Nephron progenitor cell (in vitro differentiated cells): ENCODE results near the gene LAMA4.

Experiments used
- DNase-seq: peaks from one replicate; pipeline ENCODE4 v3.0.0; 2021
- H3K27ac Mint-ChIP-seq: 2 replicates; pipeline ENCODE4 v1.8.0; 2021; ENCODE audit warnings: mild to moderate bottlenecking, moderate library complexity, mixed read lengths
- H3K27me3 Mint-ChIP-seq: 2 replicates; pipeline ENCODE4 v1.8.0; 2021; ENCODE audit warnings: mild to moderate bottlenecking, low read depth, mixed read lengths; ENCODE audit not compliant: poor library complexity
- H3K36me3 Mint-ChIP-seq: 2 replicates; pipeline ENCODE4 v1.8.0; 2021; ENCODE audit warnings: low read depth, mixed read lengths
- H3K4me1 Mint-ChIP-seq: 2 replicates; pipeline ENCODE4 v1.8.0; 2021; ENCODE audit warnings: mixed read lengths
- H3K4me3 Mint-ChIP-seq: 2 replicates; pipeline ENCODE4 v1.8.0; 2021; ENCODE audit warnings: mild to moderate bottlenecking, moderate library complexity, mixed read lengths
- H3K9me3 Mint-ChIP-seq: 2 replicates; pipeline ENCODE4 v1.8.0; 2021; ENCODE audit warnings: mild to moderate bottlenecking, moderate library complexity, mixed read lengths
- TF ChIP-seq, protein P1 (sequence below): fragments of 200-600 bp; sonication (generic); IDR thresholded peaks from 2 replicates; pipeline ENCODE4 v1.5.0; 2021; ENCODE audit warnings: antibody characterized with exemption

Gene LAMA4

DNA sequence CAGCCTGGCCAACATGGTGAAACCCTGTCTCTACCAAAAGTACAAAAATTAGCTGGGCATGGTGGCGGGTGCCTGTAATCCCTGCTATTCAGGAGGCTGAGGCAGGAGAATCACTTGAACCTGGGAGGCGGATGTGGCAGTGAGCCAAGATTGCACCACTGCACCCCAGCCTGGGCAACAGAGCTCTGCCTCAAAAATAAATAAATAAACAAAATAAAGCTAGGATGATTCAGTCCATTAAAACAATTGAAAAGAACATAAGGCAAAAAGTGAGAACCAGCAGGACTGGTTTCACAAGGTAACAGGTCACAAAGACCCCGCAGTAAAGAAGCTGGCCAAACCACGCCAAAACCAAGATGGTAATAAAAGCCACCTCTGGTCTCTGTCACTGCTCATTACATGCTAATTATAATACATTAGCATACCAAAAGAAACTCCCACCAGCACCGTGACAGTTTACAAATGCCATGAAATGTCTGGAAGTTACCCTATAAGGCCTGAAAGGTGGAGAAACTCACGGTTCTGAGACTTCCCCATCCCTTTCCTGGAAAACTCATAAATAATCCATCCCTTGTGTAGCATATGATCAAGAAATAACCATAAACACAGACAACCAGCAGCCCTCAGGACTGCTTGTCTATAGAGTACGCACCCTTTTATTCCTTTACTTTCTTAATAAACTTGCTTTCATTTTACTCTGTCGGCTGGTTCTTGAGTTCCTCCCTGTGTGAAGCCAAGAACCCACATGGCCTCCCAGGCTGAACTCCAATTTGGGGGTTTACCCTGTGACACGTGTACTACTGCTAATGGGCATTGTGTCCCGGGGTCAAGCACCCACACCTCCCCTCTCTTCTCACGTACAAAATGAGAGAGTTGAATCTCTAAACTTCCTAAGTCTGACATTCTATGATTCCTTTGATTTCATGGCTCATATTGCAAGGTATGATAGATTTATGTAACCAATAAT lies 10.2 kb downstream of the LAMA4 start:
- H3K9me3 Mint-ChIP-seq, result peaks cover 4% of the 10 kb centered on the region
- H3K27ac Mint-ChIP-seq, result no peak overlapping the region
- DNase-seq, result no peak
- no peak overlapping the region for H3K4me3 Mint-ChIP-seq
- TF ChIP-seq, protein P1, sequence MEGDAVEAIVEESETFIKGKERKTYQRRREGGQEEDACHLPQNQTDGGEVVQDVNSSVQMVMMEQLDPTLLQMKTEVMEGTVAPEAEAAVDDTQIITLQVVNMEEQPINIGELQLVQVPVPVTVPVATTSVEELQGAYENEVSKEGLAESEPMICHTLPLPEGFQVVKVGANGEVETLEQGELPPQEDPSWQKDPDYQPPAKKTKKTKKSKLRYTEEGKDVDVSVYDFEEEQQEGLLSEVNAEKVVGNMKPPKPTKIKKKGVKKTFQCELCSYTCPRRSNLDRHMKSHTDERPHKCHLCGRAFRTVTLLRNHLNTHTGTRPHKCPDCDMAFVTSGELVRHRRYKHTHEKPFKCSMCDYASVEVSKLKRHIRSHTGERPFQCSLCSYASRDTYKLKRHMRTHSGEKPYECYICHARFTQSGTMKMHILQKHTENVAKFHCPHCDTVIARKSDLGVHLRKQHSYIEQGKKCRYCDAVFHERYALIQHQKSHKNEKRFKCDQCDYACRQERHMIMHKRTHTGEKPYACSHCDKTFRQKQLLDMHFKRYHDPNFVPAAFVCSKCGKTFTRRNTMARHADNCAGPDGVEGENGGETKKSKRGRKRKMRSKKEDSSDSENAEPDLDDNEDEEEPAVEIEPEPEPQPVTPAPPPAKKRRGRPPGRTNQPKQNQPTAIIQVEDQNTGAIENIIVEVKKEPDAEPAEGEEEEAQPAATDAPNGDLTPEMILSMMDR, result no peak
- peaks cover 10% of the 10 kb centered on the region for H3K27me3 Mint-ChIP-seq
- H3K36me3 Mint-ChIP-seq, result peaks cover 11% of the 10 kb centered on the region
- H3K4me1 Mint-ChIP-seq, result peaks cover 6% of the 10 kb centered on the region

- no peaks in the 10 kb centered on the region for H3K4me1 Mint-ChIP-seq
- no peak for DNase-seq
Measured at GRCh38 chr6:112241820-112242429, 12.4 kb downstream of the LAMA4 start.

DNA sequence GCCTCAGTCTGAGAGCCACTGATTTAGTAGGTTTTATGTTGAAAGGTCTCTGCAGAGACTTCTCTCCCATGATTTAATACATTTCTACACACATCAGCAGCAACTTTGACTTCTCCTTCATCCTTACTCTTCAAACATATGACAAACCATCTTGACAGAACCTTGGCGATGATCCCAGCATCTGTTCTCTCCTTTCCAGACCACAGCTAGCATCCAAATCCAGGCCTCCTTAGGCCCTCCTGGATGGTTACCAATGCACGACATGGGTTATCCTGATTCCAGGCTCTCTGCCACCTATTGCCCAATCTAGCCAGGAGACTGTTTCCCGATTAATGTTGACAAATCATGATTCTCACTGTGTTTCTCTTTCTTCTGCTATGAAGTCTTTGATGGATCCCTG lies 16.8 kb downstream of the LAMA4 start:
- no peak for DNase-seq
- peaks cover 7% of the 10 kb centered on the region for H3K4me1 Mint-ChIP-seq
- H3K36me3 Mint-ChIP-seq, result peaks cover 11% of the 10 kb centered on the region
- no peak overlapping the region for H3K27ac Mint-ChIP-seq
- H3K4me3 Mint-ChIP-seq, result no peak overlapping the region
- H3K27me3 Mint-ChIP-seq, result peaks cover 4% of the 10 kb centered on the region
- TF ChIP-seq, protein P1, result no peak
- peaks cover 4% of the 10 kb centered on the region for H3K9me3 Mint-ChIP-seq

More at GRCh38 chr6:112241820-112242429, 12.4 kb downstream of the LAMA4 start:
- H3K9me3 Mint-ChIP-seq, result peaks cover 4% of the 10 kb centered on the region
- peak overlapping the region; percentile 19 for H3K27ac Mint-ChIP-seq
- TF ChIP-seq, protein P1, result no peak
- H3K36me3 Mint-ChIP-seq, result peaks cover 12% of the 10 kb centered on the region
- H3K27me3 Mint-ChIP-seq, result peaks cover 10% of the 10 kb centered on the region
- no peak overlapping the region for H3K4me3 Mint-ChIP-seq

DNA sequence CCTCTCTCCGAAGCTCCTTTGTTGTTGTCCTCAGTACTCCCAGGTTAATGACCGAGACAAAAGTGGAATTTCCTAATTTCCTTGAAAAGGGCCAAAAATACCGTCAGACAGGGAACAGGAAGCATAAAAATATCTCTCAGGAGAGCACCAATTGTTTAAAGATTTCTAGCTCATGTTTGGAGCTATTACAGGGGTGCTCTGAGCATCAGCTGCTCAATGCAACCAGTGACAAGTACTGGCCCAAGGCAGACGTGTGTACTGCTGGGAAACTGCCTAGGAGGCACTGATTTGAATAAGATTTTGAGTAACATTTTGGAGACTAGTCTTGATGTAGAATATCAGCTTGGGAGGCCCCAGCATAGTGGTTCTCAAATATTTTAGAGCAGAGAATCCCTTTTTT lies 17.3 kb downstream of the LAMA4 start:
- TF ChIP-seq, protein P1, result no peak
- DNase-seq, result no peak
- peaks cover 12% of the 10 kb centered on the region for H3K4me1 Mint-ChIP-seq
- no peak overlapping the region for H3K27ac Mint-ChIP-seq
- H3K4me3 Mint-ChIP-seq, result no peak overlapping the region
- H3K9me3 Mint-ChIP-seq, result peaks cover 4% of the 10 kb centered on the region
- H3K27me3 Mint-ChIP-seq, result peaks cover 4% of the 10 kb centered on the region
- H3K36me3 Mint-ChIP-seq, result peaks cover 11% of the 10 kb centered on the region

- TF ChIP-seq, protein P1, result no peak
- peaks cover 4% of the 10 kb centered on the region for H3K27me3 Mint-ChIP-seq
- H3K4me1 Mint-ChIP-seq, result peaks cover 23% of the 10 kb centered on the region
- H3K27ac Mint-ChIP-seq, result no peak overlapping the region
- H3K9me3 Mint-ChIP-seq, result peaks cover 4% of the 10 kb centered on the region
- peaks cover 11% of the 10 kb centered on the region for H3K36me3 Mint-ChIP-seq
- H3K4me3 Mint-ChIP-seq, result no peak overlapping the region
- no peak for DNase-seq
Measured at GRCh38 chr6:112235956-112236355, 18.4 kb downstream of the LAMA4 start.
